ENCODE measurements around the gene PATJ.

GRCh38 chr1:61770131-61770530, 27.9 kb downstream of the PATJ start:
- TF ChIP-seq CTCF (IDR thresholded peaks at IDR 0.05; ENCODE audit: insufficient read depth, low read length, poor library complexity, severe bottlenecking) (no peak), EZH2phosphoT487 (conservative IDR thresholded peaks at IDR 0.05; ENCODE audit: low read length) (no peak)

Measured in SU-DHL-6 (cell line).